DOHH2 (cell line): Measurements from ENCODE around the gene VPS4B.

ENCODE experiments used
- H3F3A ChIP-seq: fragments of 200-600 bp; sonication (generic), shearing (Covaris generic); 2 replicates; pipeline ENCODE4 v1.6.0; 2016; ENCODE audit warnings: antibody characterized with exemption, mild to moderate bottlenecking; ENCODE audit not compliant: control insufficient read depth, insufficient read depth
- H3K27ac ChIP-seq: fragments of 200-600 bp; sonication (generic); 2 replicates; pipeline ENCODE4 v1.5.1; 2014; ENCODE audit warnings: low read depth, mild to moderate bottlenecking, low read length, moderate library complexity
- H3K27me3 ChIP-seq: fragments of 200-600 bp; sonication (generic); 2 replicates; pipeline ENCODE4 v1.6.1; 2014; ENCODE audit warnings: mild to moderate bottlenecking, low read length, mixed read lengths; ENCODE audit not compliant: control insufficient read depth
- H3K36me3 ChIP-seq: fragments of 200-600 bp; sonication (generic); 2 replicates; pipeline ENCODE4 v1.6.1; 2014; ENCODE audit warnings: mild to moderate bottlenecking, low read length, moderate library complexity, mixed read lengths; ENCODE audit not compliant: control insufficient read depth
- H3K4me1 ChIP-seq: fragments of 200-600 bp; sonication (generic); 2 replicates; pipeline ENCODE4 v1.6.1; 2014; ENCODE audit warnings: mild to moderate bottlenecking, low read length, mixed read lengths; ENCODE audit not compliant: control insufficient read depth
- H3K4me2 ChIP-seq: fragments of 200-600 bp; sonication (generic); 2 replicates; pipeline ENCODE4 v1.6.0; 2014; ENCODE audit warnings: mild to moderate bottlenecking, low read length, moderate library complexity
- H3K4me3 ChIP-seq: fragments of 200-600 bp; sonication (generic); 2 replicates; pipeline ENCODE4 v1.5.1; 2014; ENCODE audit warnings: mild to moderate bottlenecking, low read length, mixed read lengths
- H3K79me2 ChIP-seq: fragments of 200-600 bp; sonication (generic); 2 replicates; pipeline ENCODE4 v1.6.1; 2014; ENCODE audit warnings: mild to moderate bottlenecking, low read length, mixed read lengths; ENCODE audit not compliant: control insufficient read depth
- H3K9me2 ChIP-seq: fragments of 200-600 bp; sonication (generic); replicated peaks from 2 replicates; pipeline ENCODE4 v1.6.1; 2014; ENCODE audit warnings: mild to moderate bottlenecking, low read length, mixed read lengths; ENCODE audit not compliant: control insufficient read depth
- H3K9me3 ChIP-seq: fragments of 200-600 bp; sonication (generic); 2 replicates; pipeline ENCODE4 v1.6.1; 2014; ENCODE audit warnings: antibody characterized with exemption, low read length, mixed read lengths; ENCODE audit not compliant: control insufficient read depth, insufficient read depth
- H4K20me1 ChIP-seq: fragments of 200-600 bp; sonication (generic); 2 replicates; pipeline ENCODE4 v1.6.0; 2014; ENCODE audit warnings: low read depth, mild to moderate bottlenecking, antibody characterized with exemption, low read length, moderate library complexity; ENCODE audit not compliant: control insufficient read depth, insufficient read depth
- CTCF ChIP-seq: fragments of 200-600 bp; sonication (generic); IDR thresholded peaks from one replicate; pipeline ENCODE4 v1.5.1; 2014; ENCODE audit warnings: antibody characterized with exemption, mild to moderate bottlenecking, low read depth, low read length; ENCODE audit not compliant: poor library complexity, severe bottlenecking
- EZH2phosphoT487 ChIP-seq: fragments of 200-600 bp; sonication (generic); IDR thresholded peaks from 2 replicates; pipeline ENCODE4 v1.6.1; 2017; ENCODE audit warnings: borderline replicate concordance, mild to moderate bottlenecking, antibody characterized with exemption, low read length, moderate library complexity, mixed read lengths

The VPS4B gene

DNA sequence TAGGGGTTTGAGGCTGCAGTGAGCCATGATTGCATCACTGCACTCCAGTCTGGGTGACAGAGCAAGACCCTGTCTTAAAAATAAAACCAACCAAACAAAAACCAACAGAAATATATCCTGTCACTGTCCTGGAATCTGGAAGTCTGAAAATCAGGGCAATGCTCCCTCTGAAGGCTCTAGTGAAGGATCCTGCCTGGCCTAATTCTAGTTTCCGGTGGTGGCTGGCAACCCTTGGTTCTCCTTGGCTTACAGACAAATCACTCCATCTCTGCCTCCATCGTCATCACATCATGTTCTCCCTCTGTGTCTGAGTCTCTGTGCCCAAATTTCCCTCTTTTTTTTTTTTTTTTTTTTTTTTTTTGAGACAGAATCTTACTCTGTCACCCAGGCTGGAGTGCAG is 15.9 kb upstream of the VPS4B start:
- H3K4me3 ChIP-seq: no peak overlapping the region
- H3K27ac ChIP-seq: no peak overlapping the region
- no peaks in the 10 kb centered on the region for H4K20me1 ChIP-seq
- peaks cover 23% of the 10 kb centered on the region for H3K27me3 ChIP-seq
- TF ChIP-seq CTCF (no peak), EZH2phosphoT487 (no peak)
- H3K4me2 ChIP-seq: no peak overlapping the region
- no peaks in the 10 kb centered on the region for H3K9me3 ChIP-seq
- H3K9me2 ChIP-seq: no peaks in the 10 kb centered on the region
- no peaks in the 10 kb centered on the region for H3K79me2 ChIP-seq
- no peaks in the 10 kb centered on the region for H3F3A ChIP-seq
- no peaks in the 10 kb centered on the region for H3K4me1 ChIP-seq
- H3K36me3 ChIP-seq: no peaks in the 10 kb centered on the region

GRCh38 chr18:63433334-63433866 is 11.1 kb upstream of the VPS4B start:
- Histone ChIP-seq H3K27me3 (peaks cover 38% of the 10 kb centered on the region), H3K9me3 (no peaks in the 10 kb centered on the region), H3K4me3 (no peak overlapping the region), H3K4me1 (no peaks in the 10 kb centered on the region), H3K36me3 (no peaks in the 10 kb centered on the region), H3K4me2 (no peak overlapping the region), H3K27ac (no peak overlapping the region), H3K9me2 (no peaks in the 10 kb centered on the region), H4K20me1 (no peaks in the 10 kb centered on the region), H3K79me2 (no peaks in the 10 kb centered on the region), H3F3A (no peaks in the 10 kb centered on the region)
- TF ChIP-seq EZH2phosphoT487: no peak
- no peak for TF ChIP-seq CTCF

- no peak overlapping the region for H3K27ac ChIP-seq
- no peak overlapping the region for H3K4me3 ChIP-seq
Measured at GRCh38 chr18:63431180-63431579, 8.9 kb upstream of the VPS4B start.

More at GRCh38 chr18:63431180-63431579, 8.9 kb upstream of the VPS4B start:
- Histone ChIP-seq H3F3A (no peaks in the 10 kb centered on the region), H4K20me1 (no peaks in the 10 kb centered on the region), H3K9me3 (no peaks in the 10 kb centered on the region), H3K4me1 (no peaks in the 10 kb centered on the region), H3K9me2 (no peaks in the 10 kb centered on the region), H3K27me3 (peaks cover 33% of the 10 kb centered on the region), H3K36me3 (no peaks in the 10 kb centered on the region), H3K79me2 (no peaks in the 10 kb centered on the region), H3K4me2 (no peak overlapping the region)
- TF ChIP-seq EZH2phosphoT487 (no peak), CTCF (no peak)
